ENCODE measurements around the gene ETS1.
A peak's percentile ranks its signal among the peaks of the same experiment; 100 is the strongest.

Gene ETS1

DNA sequence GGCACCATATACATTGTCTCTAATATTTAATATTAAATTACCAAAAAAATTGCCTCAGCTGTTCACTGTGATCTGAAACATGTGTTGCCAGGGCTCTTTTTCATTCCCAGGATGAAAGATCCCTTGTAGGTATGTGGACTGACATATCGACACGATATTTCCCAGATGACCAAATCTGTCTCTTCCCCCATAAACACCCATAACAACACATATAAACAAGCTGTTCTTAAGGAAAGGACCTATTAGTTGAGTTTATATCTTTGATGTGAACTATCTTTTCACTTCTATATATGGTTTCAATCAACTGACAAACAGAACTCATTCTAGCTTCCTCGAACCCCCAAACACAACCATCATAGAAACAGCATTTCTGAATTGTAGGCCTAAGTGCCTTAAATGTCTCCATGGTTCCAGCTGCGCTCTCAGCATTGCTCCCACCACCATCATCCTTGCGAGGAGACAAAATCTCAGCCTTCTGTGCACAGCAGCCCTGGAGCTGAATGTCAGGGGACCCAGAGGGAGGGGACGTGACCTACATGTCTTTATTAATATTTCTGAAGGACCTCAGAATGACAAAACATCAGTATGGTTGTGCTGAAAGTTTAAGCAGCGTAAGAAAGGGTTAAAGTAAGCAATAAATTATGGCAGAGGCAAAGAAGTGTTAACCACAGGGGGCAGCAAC, 67.0 kb downstream of the ETS1 start:
- H3K4me3 ChIP-seq (ENCODE audit: low read length): peak overlapping the region; percentile 82
- H3K27ac ChIP-seq (ENCODE audit: low read length): no peak overlapping the region
- TF ChIP-seq CTCF (IDR thresholded peaks at IDR 0.05; ENCODE audit: low read length): no peak
- no peak for TF ChIP-seq EZH2phosphoT487 (IDR thresholded peaks at IDR 0.05; ENCODE audit: low read length)
- TF ChIP-seq EZH2 (optimal IDR thresholded peaks at IDR 0.05; ENCODE audit: low read depth, low read length): no peak
- H3K27me3 ChIP-seq (replicated peaks; ENCODE audit: insufficient read depth, low read length): no peaks in the 10 kb centered on the region
- H3K9me3 ChIP-seq (replicated peaks; ENCODE audit: insufficient read depth, low read length): no peaks in the 10 kb centered on the region
- peaks cover 15% of the 10 kb centered on the region for H3K4me1 ChIP-seq (ENCODE audit: low read length)
- no peak overlapping the region for H2AFZ ChIP-seq (ENCODE audit: low read length)
- no peak for DNase-seq
- no peaks in the 10 kb centered on the region for H3K9me2 ChIP-seq (replicated peaks; ENCODE audit: insufficient read depth, low read length)
- peak overlapping the region; percentile 72; the same call in 1 of the 2 replicates for H3K9ac ChIP-seq (ENCODE audit: low read length)
- no peaks in the 10 kb centered on the region for H3K36me3 ChIP-seq (replicated peaks; ENCODE audit: insufficient read depth, low read length)
- peaks cover 65% of the 10 kb centered on the region for H3K79me2 ChIP-seq (ENCODE audit: low read length)
- H4K20me1 ChIP-seq (ENCODE audit: insufficient read depth, low read length): no peaks in the 10 kb centered on the region
- H3K4me2 ChIP-seq (ENCODE audit: low read depth, low read length): peak overlapping the region; percentile 84
- no peaks in the 10 kb centered on the region for H3F3A ChIP-seq (ENCODE audit: insufficient read depth, low read length)

GRCh38 chr11:128519338-128519737, 68.0 kb downstream of the ETS1 start:
- Histone ChIP-seq H2AFZ (ENCODE audit: low read length) (no peak overlapping the region), H3K4me1 (ENCODE audit: low read length) (peaks cover 15% of the 10 kb centered on the region)
- no peak for DNase-seq

GRCh38 chr11:128518493-128519207, 68.7 kb downstream of the ETS1 start:
- Histone ChIP-seq H3F3A (ENCODE audit: insufficient read depth, low read length) (no peaks in the 10 kb centered on the region), H2AFZ (ENCODE audit: low read length) (no peak overlapping the region), H3K9me2 (replicated peaks; ENCODE audit: insufficient read depth, low read length) (no peaks in the 10 kb centered on the region), H3K36me3 (replicated peaks; ENCODE audit: insufficient read depth, low read length) (no peaks in the 10 kb centered on the region), H3K9ac (ENCODE audit: low read length) (no peak overlapping the region), H3K27ac (ENCODE audit: low read length) (no peak overlapping the region), H3K9me3 (replicated peaks; ENCODE audit: insufficient read depth, low read length) (no peaks in the 10 kb centered on the region), H3K4me3 (ENCODE audit: low read length) (no peak overlapping the region), H3K27me3 (replicated peaks; ENCODE audit: insufficient read depth, low read length) (no peaks in the 10 kb centered on the region), H3K4me1 (ENCODE audit: low read length) (peaks cover 15% of the 10 kb centered on the region), H4K20me1 (ENCODE audit: insufficient read depth, low read length) (no peaks in the 10 kb centered on the region), H3K79me2 (ENCODE audit: low read length) (peaks cover 82% of the 10 kb centered on the region), H3K4me2 (ENCODE audit: low read depth, low read length) (0 out of 2 replicates have a peak overlapping the region, but pooled peaks have one; percentile 84)
- DNase-seq: no peak
- TF ChIP-seq EZH2 (optimal IDR thresholded peaks at IDR 0.05; ENCODE audit: low read depth, low read length) (no peak), EZH2phosphoT487 (IDR thresholded peaks at IDR 0.05; ENCODE audit: low read length) (no peak), CTCF (IDR thresholded peaks at IDR 0.05; ENCODE audit: low read length) (no peak)

More at GRCh38 chr11:128519338-128519737, 68.0 kb downstream of the ETS1 start:
- Histone ChIP-seq H3F3A (ENCODE audit: insufficient read depth, low read length) (no peaks in the 10 kb centered on the region), H3K9me2 (replicated peaks; ENCODE audit: insufficient read depth, low read length) (no peaks in the 10 kb centered on the region), H4K20me1 (ENCODE audit: insufficient read depth, low read length) (no peaks in the 10 kb centered on the region), H3K27me3 (replicated peaks; ENCODE audit: insufficient read depth, low read length) (no peaks in the 10 kb centered on the region), H3K36me3 (replicated peaks; ENCODE audit: insufficient read depth, low read length) (no peaks in the 10 kb centered on the region), H3K79me2 (ENCODE audit: low read length) (peaks cover 75% of the 10 kb centered on the region), H3K9ac (ENCODE audit: low read length) (no peak overlapping the region), H3K9me3 (replicated peaks; ENCODE audit: insufficient read depth, low read length) (no peaks in the 10 kb centered on the region), H3K4me3 (ENCODE audit: low read length) (0 out of 2 replicates have a peak overlapping the region, but pooled peaks have one; percentile 2), H3K27ac (ENCODE audit: low read length) (no peak overlapping the region), H3K4me2 (ENCODE audit: low read depth, low read length) (peak overlapping the region; percentile 84)
- TF ChIP-seq EZH2 (optimal IDR thresholded peaks at IDR 0.05; ENCODE audit: low read depth, low read length) (no peak), EZH2phosphoT487 (IDR thresholded peaks at IDR 0.05; ENCODE audit: low read length) (no peak), CTCF (IDR thresholded peaks at IDR 0.05; ENCODE audit: low read length) (no peak)

Measured in MM.1S (cell line).